GM18909 (cell line): Measurements from ENCODE around the gene GPR55.

Experiments
- ATAC-seq: cut with Tn5 transposase; IDR thresholded peaks from one replicate; pipeline ENCODE4 v1.9.1; 2021; ENCODE audit warnings: mild to moderate bottlenecking; ENCODE audit not compliant: unreplicated experiment, poor library complexity

GPR55 gene

DNA sequence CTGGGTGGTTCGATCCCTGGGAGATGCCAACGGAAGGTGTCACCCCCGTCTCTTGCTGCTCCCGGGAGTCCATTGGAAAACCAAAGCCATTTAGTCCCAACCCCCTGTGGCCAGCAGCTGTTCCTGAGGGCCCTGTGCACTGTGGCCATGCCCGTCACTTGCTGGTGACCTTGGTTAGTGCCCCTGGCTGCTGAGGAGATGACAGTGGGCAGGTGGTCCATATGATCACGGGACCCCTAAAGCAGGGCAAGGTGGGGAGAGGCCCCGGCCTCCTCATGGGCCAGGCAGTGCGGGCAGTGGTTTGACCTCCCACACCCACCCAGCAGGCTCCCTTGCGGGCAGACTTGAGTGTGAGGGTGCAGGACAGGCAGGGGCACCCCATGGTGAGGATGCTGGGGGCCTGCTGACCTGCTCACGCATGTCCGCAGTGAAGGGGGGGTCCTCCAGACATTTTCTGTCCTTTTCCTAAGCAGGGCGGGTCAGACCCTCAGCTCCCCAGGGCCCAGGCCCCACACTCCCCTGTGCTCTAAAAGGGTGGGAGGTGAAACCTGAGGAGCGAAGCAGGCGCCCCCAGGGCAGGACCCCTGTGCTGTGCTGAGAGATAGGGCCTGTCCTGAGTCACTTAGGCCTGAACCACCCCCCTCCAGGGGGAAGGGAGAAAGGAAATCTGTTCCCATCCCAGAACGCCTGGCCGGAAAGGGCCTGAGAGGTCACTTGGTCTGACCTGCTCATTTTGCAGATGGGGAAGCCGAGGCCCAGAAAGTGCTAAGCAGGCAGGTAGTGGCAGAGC lies 53.5 kb downstream of the GPR55 start:
- no peak for ATAC-seq

DNA sequence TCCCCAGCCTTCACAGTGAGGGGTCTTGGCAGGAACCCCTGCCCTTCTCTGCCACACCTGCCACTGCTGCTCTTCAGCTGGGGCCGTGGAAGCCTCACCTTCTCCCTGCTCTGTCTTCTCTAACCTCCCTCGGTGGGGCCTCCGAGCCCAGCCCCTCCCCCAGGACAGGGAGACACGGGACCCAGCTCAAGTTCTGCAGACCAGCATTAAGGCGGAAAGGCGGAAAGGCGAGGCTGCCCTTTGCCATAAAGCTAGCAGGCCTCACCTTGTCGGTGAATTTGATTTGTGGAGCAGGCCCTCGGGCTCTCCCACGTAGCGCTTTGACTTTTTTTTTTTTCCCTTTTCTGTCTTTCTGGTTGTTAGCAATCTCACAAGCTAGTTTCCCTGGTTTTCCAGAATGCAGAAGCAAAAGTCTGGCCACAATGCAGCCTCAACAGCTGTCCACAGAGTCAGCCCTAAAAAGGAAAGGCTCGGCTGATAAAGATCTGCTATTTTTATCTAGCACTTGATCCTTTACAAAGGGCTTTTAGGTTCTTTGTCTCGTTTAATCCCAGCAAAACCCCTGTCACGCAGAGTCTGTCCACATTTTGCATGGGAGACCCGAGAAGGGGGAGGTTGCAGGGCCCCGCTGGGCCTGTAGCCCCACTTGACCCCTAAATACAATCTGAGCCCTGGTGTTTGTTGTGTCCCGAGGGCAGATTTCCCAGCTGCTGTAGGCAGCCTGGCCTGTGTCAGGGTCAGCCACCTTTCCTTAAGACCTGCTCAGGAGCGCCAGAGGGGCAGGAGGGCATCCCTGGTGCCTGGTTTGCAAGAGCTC lies 54.3 kb downstream of the GPR55 start:
- ATAC-seq, result no peak

DNA sequence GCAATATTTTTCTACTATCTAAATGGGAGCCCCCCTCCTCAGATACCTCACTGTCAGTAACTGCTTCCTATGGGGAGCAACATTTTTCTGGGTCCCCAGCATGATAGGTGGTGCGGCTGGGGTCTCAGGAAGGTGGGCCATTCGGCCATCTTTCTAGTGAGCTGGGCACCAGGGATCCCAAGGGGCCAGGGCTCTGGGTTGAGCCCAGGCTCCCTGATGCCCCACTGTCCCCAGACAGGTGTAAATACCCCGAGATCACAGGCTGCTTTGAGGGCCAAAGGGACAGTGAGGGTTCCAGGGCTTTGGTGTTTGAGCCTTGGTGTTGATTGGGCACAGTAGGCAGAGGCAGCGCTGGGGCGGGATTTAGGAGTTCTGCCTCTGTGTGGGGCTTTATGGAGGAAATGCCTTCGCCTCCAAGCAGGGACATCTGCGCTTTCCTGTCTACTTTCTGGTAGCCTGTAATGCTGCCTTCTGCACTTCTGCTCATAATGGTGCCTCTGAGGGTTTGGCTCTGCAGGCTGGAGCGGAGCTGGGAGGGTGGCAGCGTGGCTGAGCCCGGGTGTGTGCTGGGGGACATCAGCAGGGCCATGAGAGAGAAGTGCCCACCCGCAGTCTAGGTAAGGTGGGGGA lies 55.0 kb downstream of the GPR55 start:
- no peak for ATAC-seq

- ATAC-seq, result no peak
Observed at GRCh38 chr2:230868947-230869913, 55.8 kb downstream of the GPR55 start.

- no peak for ATAC-seq
Observed at GRCh38 chr2:230868161-230868946, 56.7 kb downstream of the GPR55 start.

GRCh38 chr2:230866756-230867523 lies 58.1 kb downstream of the GPR55 start:
- ATAC-seq, result no peak

DNA sequence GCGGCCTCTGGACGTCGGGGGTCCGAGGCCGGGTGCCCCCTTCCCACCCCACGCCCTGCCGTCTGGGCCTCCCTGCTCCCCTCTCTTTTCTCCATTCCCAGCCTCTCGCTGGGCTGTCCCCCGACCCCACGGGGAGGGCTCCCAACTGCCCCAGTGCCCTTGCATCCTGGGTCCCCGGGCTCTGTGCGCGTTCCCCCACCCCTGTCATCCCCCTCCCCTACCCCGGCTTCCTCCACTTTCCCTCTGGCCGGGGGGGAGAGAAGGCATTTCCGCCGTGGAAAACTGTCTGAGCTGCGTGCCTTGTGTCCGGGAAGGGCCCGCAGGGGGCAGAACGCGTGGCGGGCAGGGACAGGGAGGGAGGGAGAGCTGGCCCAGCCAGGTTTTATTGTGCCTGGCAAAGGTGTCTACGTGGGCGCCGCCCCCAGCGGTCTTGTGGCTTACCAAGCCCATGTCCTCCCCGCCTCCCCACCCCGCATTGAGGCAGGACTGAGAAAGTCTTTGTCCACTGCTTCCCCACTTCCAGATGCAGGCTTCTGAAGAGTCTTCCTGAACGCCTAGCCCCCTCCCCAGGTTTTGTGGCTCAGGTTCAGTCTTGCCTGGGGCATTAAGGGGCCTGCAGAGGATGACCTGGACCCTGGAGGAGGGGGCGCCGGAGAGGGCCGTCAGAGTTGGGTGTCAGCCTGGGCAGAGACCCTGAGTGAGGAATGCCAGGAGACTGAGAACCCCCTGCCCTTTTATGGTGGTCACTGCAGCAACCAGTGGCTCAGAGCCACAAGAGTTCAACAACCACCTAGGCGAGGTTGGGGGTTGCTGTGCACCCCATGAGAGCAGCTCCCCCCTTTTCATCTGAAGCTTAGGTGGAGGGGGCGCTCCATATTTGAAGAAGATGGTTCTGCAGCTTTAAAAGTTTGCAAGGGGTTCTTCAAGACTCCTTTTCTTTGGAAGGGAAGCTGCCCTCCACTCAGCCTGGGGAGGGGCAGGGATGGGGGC lies 59.0 kb downstream of the GPR55 start:
- ATAC-seq, result no peak

GRCh38 chr2:230865307-230865765 lies 59.7 kb downstream of the GPR55 start:
- ATAC-seq, result no peak

DNA sequence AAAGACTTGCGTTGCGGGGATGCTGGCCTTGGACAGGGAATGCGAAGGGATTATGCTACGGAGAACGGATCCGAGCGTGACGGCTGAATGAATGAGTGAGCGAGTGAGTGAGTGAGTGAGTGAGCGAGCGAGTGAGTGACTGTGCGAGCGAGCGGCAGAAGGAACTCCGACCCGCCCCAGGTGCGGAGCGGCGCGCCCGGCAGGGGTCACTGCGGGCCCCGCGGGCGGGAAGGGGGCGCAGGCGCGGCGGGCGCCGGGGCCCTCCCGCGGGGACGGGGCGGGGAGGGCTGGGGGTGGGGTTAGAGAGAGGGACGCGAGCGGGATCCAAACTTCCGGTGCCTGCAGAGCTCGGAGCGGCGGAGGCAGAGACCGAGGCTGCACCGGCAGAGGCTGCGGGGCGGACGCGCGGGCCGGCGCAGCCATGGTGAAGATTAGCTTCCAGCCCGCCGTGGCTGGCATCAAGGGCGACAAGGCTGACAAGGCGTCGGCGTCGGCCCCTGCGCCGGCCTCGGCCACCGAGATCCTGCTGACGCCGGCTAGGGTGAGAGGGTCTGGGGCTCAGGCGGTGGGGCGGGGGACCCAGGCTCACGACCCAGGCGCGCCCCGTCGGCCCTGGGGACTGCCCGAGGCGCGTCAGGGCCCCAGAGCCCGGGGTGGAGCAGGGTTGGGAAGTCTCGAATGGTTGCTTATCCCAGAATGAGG lies 60.3 kb downstream of the GPR55 start, which contains the start of gene ITM2C:
ITM2C (plus strand) TSS at position 338 of the 702 bp plus-strand sequence; CDS start at position 422, 84 bp downstream.
- ATAC-seq, result peak; percentile 70

- no peak for ATAC-seq
Observed at GRCh38 chr2:230864122-230864604, 60.9 kb downstream of the GPR55 start.

GRCh38 chr2:230863442-230864121 lies 61.5 kb downstream of the GPR55 start:
- no peak for ATAC-seq

DNA sequence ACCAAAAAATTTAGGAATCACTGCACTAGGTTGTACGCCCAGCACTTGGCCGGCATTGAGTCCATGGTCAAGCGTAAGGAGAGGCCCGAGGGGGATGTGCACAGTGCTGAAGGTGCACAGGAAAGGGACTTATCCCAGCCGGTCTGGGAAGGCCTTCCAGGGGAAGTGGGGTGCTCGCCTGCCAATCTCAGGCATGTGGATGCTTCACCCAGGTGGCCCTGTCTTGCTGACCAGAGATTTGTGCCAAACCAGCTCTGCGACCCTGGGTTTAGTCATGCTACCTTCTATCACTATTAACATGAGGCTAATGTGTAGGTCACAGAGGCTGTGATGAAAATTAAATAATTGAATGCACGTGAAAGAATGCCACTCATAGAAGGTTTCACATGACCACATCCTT lies 62.0 kb downstream of the GPR55 start:
- no peak for ATAC-seq

- ATAC-seq, result no peak
Observed at GRCh38 chr2:230862292-230862691, 62.8 kb downstream of the GPR55 start.

- ATAC-seq, result no peak
Observed at GRCh38 chr2:230861552-230862255, 63.3 kb downstream of the GPR55 start.
